ENCODE data around the gene ALDH4A1. TPM values are rescaled to one million over a fixed set of nuclear protein-coding genes. Genes with fewer than 3 reads are reported as not detected.

Gene ALDH4A1
- total and polyA plus RNA-seq, 9 of the 15 experiments (the other 6 are each of a cell fraction or from before 2014, with no cell fraction given) = 0.27 to 31.4 (median 16.6) TPM

- H3K27ac ChIP-seq (ENCODE audit: extremely low read depth, low read depth, low read length) = no peak overlapping the region
- H2AFZ ChIP-seq (ENCODE audit: low read depth, low read length) = no peak overlapping the region
- peaks cover 36 to 91% of the 10 kb centered on the region in 2 experiments for H3K27me3 ChIP-seq (ENCODE audit: control insufficient read depth in 2 of 2, insufficient read depth in 2 of 2, low read length in 2 of 2)
- H4K20me1 ChIP-seq (replicated peaks; ENCODE audit: control insufficient read depth, insufficient read depth, low read length) = peaks cover 15% of the 10 kb centered on the region
- no peaks in the 10 kb centered on the region for H3K79me2 ChIP-seq (ENCODE audit: control insufficient read depth, insufficient read depth, low read length)
- intact Hi-C loops (cut with micrococcal nuclease) (no loop called here), in situ Hi-C loops (cut with MboI) (no loop called here)
- H3K4me3 ChIP-seq = no peak overlapping the region
- no TSS peak for BruUV-seq (replicated peaks)
- H3K9me1 ChIP-seq (ENCODE audit: control insufficient read depth, insufficient read depth, low read length) = no peaks in the 10 kb centered on the region
- FAIRE-seq (no peak), DNase-seq (ENCODE audit: extremely low read depth in 1 of 4, low spot score in 3 of 4) (no peak), ATAC-seq (no peak)
- POLR2A ChIA-PET = interaction anchor here (0.8 to 1.2 kb wide), 2 partner anchors 24 to 295 kb away, joined by 3 read pairs; no protein-coding TSS in a partner anchor
- H3K4me1 ChIP-seq (replicated peaks in 1 of 2; ENCODE audit: control insufficient read depth in 2 of 2, insufficient read depth in 2 of 2, low read length in 2 of 2) = peaks cover 0 to 14% of the 10 kb centered on the region in 2 experiments; a peak in 2 of 5 replicates
- H3K4me2 ChIP-seq (ENCODE audit: insufficient read depth, low read length) = no peak overlapping the region
- CTCF ChIA-PET (ENCODE audit: low intra/inter-chr PET ratio) = no interaction called here
- no peak overlapping the region for H3K9ac ChIP-seq (ENCODE audit: insufficient read depth in 1 of 2, low read depth in 2 of 2, low read length in 2 of 2)
- WGBS (ENCODE audit: insufficient coverage, low coverage, missing lambda C conversion rate) = 19% methylated on average over 15 of the region's 15 CpGs
- no peaks in the 10 kb centered on the region for H3K36me3 ChIP-seq (ENCODE audit: control insufficient read depth, insufficient read depth, low read length)
- no peaks in the 10 kb centered on the region for H3K9me3 ChIP-seq (replicated peaks; ENCODE audit: control insufficient read depth, insufficient read depth, low read depth, low read length)
- peak; percentile 89 for TF ChIP-seq BCOR (IDR thresholded peaks at IDR 0.05)
- TF ChIP-seq GABPB2 (CRISPR knock-in tag; conservative IDR thresholded peaks at IDR 0.05) = no peak
- TF ChIP-seq ZNF217 (CRISPR knock-in tag; IDR thresholded peaks at IDR 0.05) = no peak
- TF ChIP-seq KDM1A (IDR thresholded peaks at IDR 0.05) = peak; percentile 50 to 75
- TF ChIP-seq ZHX1 (conservative IDR thresholded peaks at IDR 0.05; ENCODE audit: low read length) = no peak
- peak; percentile 92 for TF ChIP-seq RBM25 (IDR thresholded peaks at IDR 0.05; ENCODE audit: low read depth, low read length, severe bottlenecking)
- no peak for TF ChIP-seq E2F8 (IDR thresholded peaks at IDR 0.05; ENCODE audit: low read depth, partially characterized antibody)
- no peak for TF ChIP-seq ZNF561 (CRISPR knock-in tag; conservative IDR thresholded peaks at IDR 0.05)
- no peak for TF ChIP-seq BRCA1 (IDR thresholded peaks at IDR 0.05)
- no peak for TF ChIP-seq BRCA1 (CRISPR knock-in tag; IDR thresholded peaks at IDR 0.05)
- peak in 1 of 2 experiments; percentile 46; a peak in 1 of 4 replicates for TF ChIP-seq RCOR1 (IDR thresholded peaks at IDR 0.05; ENCODE audit: borderline replicate concordance in 1 of 2, low read depth in 2 of 2, low read length in 2 of 2)
- TF ChIP-seq SMARCA5 (IDR thresholded peaks at IDR 0.05) = peak; percentile 68; the same call in 1 of the 2 replicates
- TF ChIP-seq CHD4 (IDR thresholded peaks at IDR 0.05; ENCODE audit: insufficient read depth, insufficient replicate concordance, low read depth, low read length, poor library complexity, severe bottlenecking) = peak; percentile 42
- TF ChIP-seq SNRNP70 (optimal IDR thresholded peaks at IDR 0.05; ENCODE audit: low read depth, low read length) = no peak
- TF ChIP-seq ZNF644 (tag; IDR thresholded peaks at IDR 0.05; ENCODE audit: low read depth) = no peak
- TF ChIP-seq TEAD2 (tag; IDR thresholded peaks at IDR 0.05) = no peak
- TF ChIP-seq FOXP1 (CRISPR knock-in tag; IDR thresholded peaks at IDR 0.05) = no peak
- TF ChIP-seq BMI1 (IDR thresholded peaks at IDR 0.05; ENCODE audit: low read length) = no peak
- TF ChIP-seq CBX5 (IDR thresholded peaks at IDR 0.05; ENCODE audit: borderline replicate concordance, low read depth) = no peak
Observed at GRCh38 chr1:18948048-18948912, 45.9 kb upstream of the ALDH4A1 start.
